GM21737 (cell line): Measurements from ENCODE around the gene NPBWR2.

Experiments used
- ATAC-seq: cut with Tn5 transposase; IDR thresholded peaks from one replicate; pipeline ENCODE4 v1.9.1; 2021; ENCODE audit warnings: mild to moderate bottlenecking, moderate library complexity; ENCODE audit not compliant: unreplicated experiment

The NPBWR2 gene

DNA sequence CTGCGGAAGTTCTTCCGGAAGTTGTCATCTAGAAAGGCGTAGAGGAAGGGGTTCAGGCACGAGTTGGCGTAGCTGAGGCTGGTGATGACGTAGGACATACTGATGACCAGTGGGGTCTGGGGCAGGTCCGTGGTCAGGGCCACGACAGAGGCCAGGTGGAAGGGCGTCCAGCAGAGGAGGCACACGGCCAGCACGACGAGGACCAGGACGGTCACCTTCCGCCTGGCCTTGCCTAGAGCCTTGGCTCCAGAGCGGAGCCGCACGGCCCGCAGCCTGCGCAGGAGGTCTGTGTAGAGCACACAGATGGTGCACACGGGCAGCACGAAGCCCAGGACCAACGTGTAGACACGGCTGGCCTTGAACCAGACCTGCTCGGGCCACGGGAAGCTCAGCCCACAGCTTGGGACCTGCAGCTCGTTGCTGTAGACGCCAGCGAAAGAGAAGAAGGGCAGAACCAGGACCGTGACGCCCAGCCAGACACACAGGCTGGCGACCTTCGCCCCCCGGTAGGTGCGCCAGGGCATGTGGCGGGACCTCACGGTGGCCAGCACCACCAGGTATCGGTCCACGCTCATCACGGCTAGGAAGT lies 1.4 kb downstream of the NPBWR2 start:
- ATAC-seq = no peak

- ATAC-seq = no peak
Observed at GRCh38 chr20:64104667-64105451, 2.5 kb downstream of the NPBWR2 start.

DNA sequence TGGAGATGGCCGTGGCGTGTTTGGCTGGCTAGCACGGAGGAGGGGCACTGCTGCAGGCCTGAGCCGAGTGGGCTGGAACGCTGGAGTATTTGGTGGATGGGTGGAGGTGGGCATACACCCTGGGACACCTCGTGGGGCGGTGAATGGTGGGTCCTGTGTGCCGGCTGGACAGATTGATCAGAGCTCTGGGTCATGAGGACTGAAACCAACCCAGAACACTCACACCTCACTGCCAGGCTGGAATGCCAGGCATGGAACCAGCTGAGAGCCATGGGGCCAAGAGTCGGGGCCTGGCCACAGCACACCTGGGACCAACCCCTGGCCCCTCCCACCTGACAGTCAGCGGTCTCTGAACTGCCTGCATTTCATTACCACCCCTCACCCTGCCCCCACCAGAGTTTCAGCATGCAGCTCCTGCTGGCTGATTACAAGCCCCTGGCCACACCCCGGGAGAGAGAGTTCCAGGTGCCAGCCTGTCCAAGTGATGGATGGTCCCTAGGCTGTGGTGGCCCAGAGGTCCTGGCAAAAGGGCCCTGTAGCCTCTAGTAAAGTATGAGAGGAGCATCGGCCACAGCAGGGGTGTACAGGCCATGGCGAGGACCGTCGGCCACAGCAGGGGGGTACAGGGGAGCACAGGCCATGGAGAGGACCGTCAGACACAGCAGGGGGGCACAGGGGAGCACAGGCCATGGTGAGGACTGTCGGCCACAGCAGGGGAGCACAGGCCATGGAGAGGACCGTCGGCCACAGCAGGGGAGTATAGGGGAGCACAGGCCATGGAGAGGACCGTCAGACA lies 3.3 kb downstream of the NPBWR2 start:
- ATAC-seq = no peak

- no peak for ATAC-seq
Observed at GRCh38 chr20:64102647-64103354, 4.6 kb downstream of the NPBWR2 start.

- ATAC-seq = no peak
Observed at GRCh38 chr20:64101731-64102621, 5.4 kb downstream of the NPBWR2 start.

DNA sequence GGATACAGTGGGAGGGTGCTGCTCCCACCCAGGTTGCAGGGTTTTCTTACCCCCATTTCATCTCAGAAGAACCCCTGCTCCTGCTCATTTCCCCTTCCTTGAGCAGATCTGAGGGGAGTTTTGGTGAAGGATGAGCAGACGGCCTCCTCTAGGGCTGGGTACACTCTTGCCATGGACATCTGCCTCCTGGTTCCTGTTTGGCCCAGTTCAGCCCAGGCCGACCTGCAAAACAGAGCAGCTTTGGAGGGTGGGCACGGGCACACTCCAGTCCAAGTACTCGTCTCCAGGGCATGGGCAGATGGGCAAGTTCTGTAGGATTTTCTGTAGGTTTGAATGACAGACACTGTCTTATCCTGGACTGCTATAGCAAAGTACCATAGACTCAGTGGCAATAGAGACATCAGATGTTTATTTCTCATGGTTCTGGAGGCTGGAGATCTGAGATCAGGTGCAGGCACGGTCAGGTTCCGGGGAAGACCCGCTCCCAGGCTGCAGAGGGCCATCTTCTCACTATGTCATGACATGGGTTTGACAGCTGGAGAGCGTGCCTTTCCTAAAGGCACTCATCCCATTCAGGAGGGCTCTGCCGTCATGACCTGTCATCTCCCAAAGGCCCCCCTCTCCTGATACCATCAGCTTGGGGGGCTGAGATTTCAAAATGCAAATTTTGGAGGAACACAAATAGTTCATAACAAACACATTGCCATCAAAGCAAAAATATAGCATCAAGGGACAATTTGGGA lies 6.2 kb downstream of the NPBWR2 start:
- ATAC-seq = no peak

GRCh38 chr20:64100566-64100888 lies 6.8 kb downstream of the NPBWR2 start:
- ATAC-seq = no peak

DNA sequence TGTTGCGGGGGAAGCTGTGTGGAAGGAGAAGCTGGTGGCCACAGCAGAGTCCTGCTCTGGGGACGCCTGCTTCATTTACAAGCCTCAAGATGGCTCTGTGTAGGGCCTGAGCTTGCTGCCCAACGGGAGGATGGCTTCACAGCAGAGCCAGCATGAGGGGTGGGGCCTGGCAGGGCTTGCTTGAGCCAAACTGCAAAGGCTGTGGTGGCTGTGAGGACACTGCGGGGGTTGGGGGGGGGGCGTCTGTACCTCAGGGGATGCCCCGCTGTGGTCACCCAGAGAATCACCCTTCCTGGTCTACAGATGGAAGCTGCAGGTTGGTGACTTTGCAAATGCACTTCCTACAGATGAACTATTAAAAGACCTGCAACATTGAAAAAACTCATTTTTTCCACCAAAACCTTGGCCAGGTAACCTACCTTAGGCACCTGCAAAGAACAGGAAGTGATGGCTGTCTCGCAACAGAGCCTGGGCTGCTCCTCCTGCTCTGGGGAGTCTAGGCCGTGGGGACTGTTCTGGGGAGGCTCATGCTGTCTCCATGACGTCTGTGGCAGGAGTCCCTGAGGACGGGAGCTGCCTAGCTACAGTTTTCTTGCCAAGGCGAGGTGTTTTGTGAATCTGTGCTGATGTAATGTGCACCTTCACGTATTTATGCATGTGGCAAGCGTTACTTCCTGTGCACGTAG lies 7.3 kb downstream of the NPBWR2 start:
- ATAC-seq = no peak

DNA sequence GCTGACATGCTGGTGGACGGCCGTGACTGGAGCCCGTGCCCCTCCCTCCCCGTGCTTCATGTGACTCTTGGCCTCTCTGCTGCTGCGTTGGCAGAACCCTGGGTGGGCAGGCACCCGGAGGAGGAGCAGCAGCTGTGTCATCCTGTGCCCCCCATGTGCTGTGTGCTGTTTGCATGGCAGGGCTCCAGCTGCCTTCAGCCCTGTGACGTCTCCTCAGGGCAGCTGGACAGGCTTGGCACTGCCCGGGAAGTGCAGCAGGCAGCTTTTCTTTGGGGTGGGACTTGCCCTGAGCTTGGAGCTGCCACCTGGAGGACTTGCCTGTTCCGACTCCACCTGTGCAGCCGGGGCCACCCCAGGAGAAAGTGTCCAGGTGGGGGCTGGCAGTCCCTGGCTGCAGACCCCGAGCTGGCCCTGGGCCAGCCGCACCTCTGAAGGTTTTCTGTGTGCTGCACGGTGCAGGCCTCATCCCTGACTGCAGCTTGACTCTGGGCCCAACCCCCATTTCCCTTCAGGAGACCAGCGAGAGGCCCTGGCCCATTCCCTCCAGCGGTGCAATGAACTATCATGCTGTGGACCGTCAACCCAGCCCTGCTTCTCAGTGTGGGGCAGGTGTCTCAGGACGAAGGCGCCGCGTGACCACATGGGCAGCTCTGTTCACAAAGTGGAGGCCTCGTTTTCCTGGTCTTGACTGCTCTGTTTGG lies 8.1 kb downstream of the NPBWR2 start:
- no peak for ATAC-seq

DNA sequence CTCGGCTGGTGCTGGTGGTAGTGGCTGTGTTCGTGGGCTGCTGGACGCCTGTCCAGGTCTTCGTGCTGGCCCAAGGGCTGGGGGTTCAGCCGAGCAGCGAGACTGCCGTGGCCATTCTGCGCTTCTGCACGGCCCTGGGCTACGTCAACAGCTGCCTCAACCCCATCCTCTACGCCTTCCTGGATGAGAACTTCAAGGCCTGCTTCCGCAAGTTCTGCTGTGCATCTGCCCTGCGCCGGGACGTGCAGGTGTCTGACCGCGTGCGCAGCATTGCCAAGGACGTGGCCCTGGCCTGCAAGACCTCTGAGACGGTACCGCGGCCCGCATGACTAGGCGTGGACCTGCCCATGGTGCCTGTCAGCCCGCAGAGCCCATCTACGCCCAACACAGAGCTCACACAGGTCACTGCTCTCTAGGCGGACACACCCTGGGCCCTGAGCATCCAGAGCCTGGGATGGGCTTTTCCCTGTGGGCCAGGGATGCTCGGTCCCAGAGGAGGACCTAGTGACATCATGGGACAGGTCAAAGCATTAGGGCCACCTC lies 8.8 kb downstream of the NPBWR2 start:
- no peak for ATAC-seq

- no peak for ATAC-seq
Observed at GRCh38 chr20:64096535-64096934, 10.8 kb downstream of the NPBWR2 start.

DNA sequence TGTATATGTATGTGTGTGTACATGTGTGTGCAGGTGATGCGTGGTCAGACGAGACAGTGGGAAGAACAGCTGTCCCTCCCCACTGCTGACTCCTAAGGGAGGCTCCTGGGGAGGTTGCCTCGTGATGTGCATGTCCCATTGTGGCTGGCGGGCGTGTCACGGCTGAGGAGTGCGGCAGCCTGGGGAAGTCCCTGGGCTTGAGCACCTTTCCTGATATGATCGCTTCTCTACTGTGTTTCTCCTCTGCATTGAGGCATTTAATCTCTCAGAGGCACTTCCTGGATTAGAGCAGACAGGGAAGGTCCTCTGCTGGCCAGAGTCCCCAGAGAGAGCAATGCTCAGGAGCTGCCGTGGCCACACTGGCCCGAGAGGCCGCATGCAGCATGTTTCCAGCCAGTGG lies 11.4 kb downstream of the NPBWR2 start:
- ATAC-seq = no peak

DNA sequence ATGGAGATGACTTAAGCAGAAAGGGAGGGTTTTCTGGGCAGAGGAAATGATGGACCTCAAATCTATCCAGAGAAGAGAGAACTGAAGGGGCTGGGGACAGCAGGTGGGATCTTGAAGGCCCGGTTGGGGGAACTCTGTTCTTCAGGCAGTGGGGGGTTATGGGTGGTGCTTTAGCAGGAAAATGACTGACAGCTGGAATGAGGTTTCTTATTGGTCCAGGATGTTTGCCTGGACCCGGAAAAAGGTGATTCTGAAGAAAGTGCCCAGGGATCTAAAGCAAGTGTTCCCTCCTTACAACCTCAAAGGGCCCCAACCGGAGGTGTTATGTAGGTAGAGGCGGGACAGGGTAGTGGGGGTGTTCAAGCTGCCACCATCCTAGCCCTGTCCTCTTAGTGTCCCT lies 11.9 kb downstream of the NPBWR2 start:
- no peak for ATAC-seq

GRCh38 chr20:64093013-64093503 lies 14.3 kb downstream of the NPBWR2 start:
- no peak for ATAC-seq

GRCh38 chr20:64092258-64093012 lies 14.9 kb downstream of the NPBWR2 start:
- no peak for ATAC-seq

GRCh38 chr20:64091770-64092169 lies 15.6 kb downstream of the NPBWR2 start:
- no peak for ATAC-seq

- no peak for ATAC-seq
Observed at GRCh38 chr20:64091340-64091739, 16.0 kb downstream of the NPBWR2 start.
